Neural progenitor cell (in vitro differentiated cells): Measurements from ENCODE around the gene EIF3CL. TPM values are rescaled to one million over a fixed set of nuclear protein-coding genes. Genes with fewer than 3 reads are reported as not detected.
"Not testable (repeated sequence)": the region's sequence is repeated elsewhere in the genome, so short reads cannot be mapped to it uniquely, and the experiment has no call there.

Source experiments
- DNase-seq: peaks from one replicate; pipeline ENCODE4 v3.0.0-alpha.2; 2016; ENCODE audit warnings: low spot score
- H2AFZ ChIP-seq: fragments of 200-600 bp; sonication (generic); replicated peaks from 2 replicates; pipeline ENCODE4 v1.6.1; 2016; ENCODE audit warnings: antibody characterized with exemption
- H3F3A ChIP-seq: fragments of 200-600 bp; sonication (generic); 2 replicates; pipeline ENCODE4 v1.6.1; 2016; ENCODE audit warnings: antibody characterized with exemption, low read depth
- H3K27ac ChIP-seq: fragments of 200-600 bp; sonication (generic); 2 replicates; pipeline ENCODE4 v1.5.1; 2016; ENCODE audit warnings: mild to moderate bottlenecking
- H3K27me3 ChIP-seq: fragments of 200-600 bp; sonication (generic); 2 replicates; pipeline ENCODE4 v1.6.1; 2016; ENCODE audit warnings: mild to moderate bottlenecking, moderate library complexity
- H3K36me3 ChIP-seq: fragments of 200-600 bp; sonication (generic); 2 replicates; pipeline ENCODE4 v1.5.1; 2016
- H3K4me1 ChIP-seq: fragments of 200-600 bp; sonication (generic); 2 replicates; pipeline ENCODE4 v1.6.1; 2016; ENCODE audit warnings: mixed run types
- H3K4me2 ChIP-seq: fragments of 200-600 bp; sonication (generic); 2 replicates; pipeline ENCODE4 v1.6.1; 2016
- H3K4me3 ChIP-seq: fragments of 200-600 bp; sonication (generic); 2 replicates; pipeline ENCODE4 v1.5.1; 2016
- H3K79me2 ChIP-seq: fragments of 200-600 bp; sonication (generic); 2 replicates; pipeline ENCODE4 v1.6.1; 2016; ENCODE audit warnings: low read depth
- H3K9ac ChIP-seq: fragments of 200-600 bp; sonication (generic); 2 replicates; pipeline ENCODE4 v1.6.1; 2016
- H3K9me3 ChIP-seq: fragments of 200-600 bp; sonication (generic); 2 replicates; pipeline ENCODE4 v1.5.1; 2016; ENCODE audit warnings: low read depth
- H4K20me1 ChIP-seq: fragments of 200-600 bp; sonication (generic); 2 replicates; pipeline ENCODE4 v1.6.1; 2016; ENCODE audit warnings: low read depth
- H3K27ac Mint-ChIP-seq: 3 replicates; pipeline ENCODE4 v1.8.0; 2021; ENCODE audit warnings: mixed read lengths
- H3K27me3 Mint-ChIP-seq: 2 replicates; pipeline ENCODE4 v1.8.0; 2022; ENCODE audit warnings: low read depth, mild to moderate bottlenecking, inconsistent platforms, moderate library complexity, mixed read lengths; ENCODE audit not compliant: insufficient read depth
- H3K36me3 Mint-ChIP-seq: 3 replicates; pipeline ENCODE4 v1.8.0; 2021; ENCODE audit warnings: mixed read lengths
- H3K4me1 Mint-ChIP-seq: 3 replicates; pipeline ENCODE4 v1.8.0; 2021; ENCODE audit warnings: mixed read lengths
- H3K4me3 Mint-ChIP-seq: 3 replicates; pipeline ENCODE4 v1.8.0; 2021; ENCODE audit warnings: mild to moderate bottlenecking, moderate library complexity, mixed read lengths
- H3K9me3 Mint-ChIP-seq: 3 replicates; pipeline ENCODE4 v1.8.0; 2020; ENCODE audit warnings: mixed read lengths
- total RNA-seq: library from RNA; depleted of rRNA; stranded (reverse); fragments of >200 nt; gene quantifications from 2 replicates; pipeline ENCODE4 v1.2.3, GENCODE V29; 2015; ENCODE audit warnings: low replicate concordance

The EIF3CL gene
- total RNA-seq, 1 donor from 2014 or later, result 58.1 TPM

GRCh38 chr16:28421071-28421750 is 17.6 kb upstream of the EIF3CL start:
- H3K4me2 ChIP-seq, H3K4me1 Mint-ChIP-seq, H3F3A ChIP-seq, DNase-seq, H3K27ac Mint-ChIP-seq, H3K4me3 ChIP-seq, H3K4me1 ChIP-seq, H3K36me3 ChIP-seq, H4K20me1 ChIP-seq, H3K9me3 ChIP-seq, H3K27ac ChIP-seq, H3K9ac ChIP-seq, H3K27me3 ChIP-seq, H3K79me2 ChIP-seq, H3K36me3 Mint-ChIP-seq, H3K9me3 Mint-ChIP-seq, H3K4me3 Mint-ChIP-seq, H3K27me3 Mint-ChIP-seq, H2AFZ ChIP-seq: not testable (repeated sequence)

DNA sequence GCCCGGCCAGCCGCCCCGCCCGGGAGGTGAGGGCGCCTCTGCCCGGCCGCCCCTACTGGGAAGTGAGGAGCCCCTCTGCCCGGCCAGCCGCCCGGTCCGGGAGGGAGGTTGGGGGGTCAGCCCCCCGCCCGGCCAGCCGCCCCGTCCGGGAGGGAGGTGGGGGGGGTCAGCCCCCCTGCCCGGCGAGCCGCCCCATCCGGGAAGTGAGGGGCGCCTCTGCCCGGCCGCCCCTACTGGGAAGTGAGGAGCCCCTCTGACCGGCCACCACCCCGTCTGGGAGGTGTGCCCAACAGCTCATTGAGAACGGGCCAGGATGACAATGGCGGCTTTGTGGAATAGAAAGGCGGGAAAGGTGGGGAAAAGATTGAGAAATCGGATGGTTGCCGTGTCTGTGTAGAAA is 13.4 kb upstream of the EIF3CL start:
- H2AFZ ChIP-seq, H3K9ac ChIP-seq, H3K4me1 ChIP-seq, H3K36me3 Mint-ChIP-seq, H3K4me3 Mint-ChIP-seq, H3K79me2 ChIP-seq, H3K27me3 Mint-ChIP-seq, H3K27ac Mint-ChIP-seq, H3K9me3 Mint-ChIP-seq, H3K4me2 ChIP-seq, H4K20me1 ChIP-seq, H3K36me3 ChIP-seq, H3F3A ChIP-seq, H3K9me3 ChIP-seq, H3K4me1 Mint-ChIP-seq, H3K27ac ChIP-seq, H3K27me3 ChIP-seq, H3K4me3 ChIP-seq, DNase-seq: not testable (repeated sequence)

- H3K36me3 Mint-ChIP-seq, H4K20me1 ChIP-seq, H3K4me1 ChIP-seq, H3K9me3 Mint-ChIP-seq, H3K27ac ChIP-seq, H3K4me1 Mint-ChIP-seq, H3K27ac Mint-ChIP-seq, H2AFZ ChIP-seq, H3K9ac ChIP-seq, H3K4me3 Mint-ChIP-seq, H3K27me3 ChIP-seq, H3K36me3 ChIP-seq, H3K9me3 ChIP-seq, H3K79me2 ChIP-seq, H3K27me3 Mint-ChIP-seq, H3F3A ChIP-seq, H3K4me3 ChIP-seq, H3K4me2 ChIP-seq: not testable (repeated sequence)
- DNase-seq, result peak; percentile 0
These were observed 10.9 kb upstream of the EIF3CL start for GRCh38 chr16:28414530-28414929.

DNA sequence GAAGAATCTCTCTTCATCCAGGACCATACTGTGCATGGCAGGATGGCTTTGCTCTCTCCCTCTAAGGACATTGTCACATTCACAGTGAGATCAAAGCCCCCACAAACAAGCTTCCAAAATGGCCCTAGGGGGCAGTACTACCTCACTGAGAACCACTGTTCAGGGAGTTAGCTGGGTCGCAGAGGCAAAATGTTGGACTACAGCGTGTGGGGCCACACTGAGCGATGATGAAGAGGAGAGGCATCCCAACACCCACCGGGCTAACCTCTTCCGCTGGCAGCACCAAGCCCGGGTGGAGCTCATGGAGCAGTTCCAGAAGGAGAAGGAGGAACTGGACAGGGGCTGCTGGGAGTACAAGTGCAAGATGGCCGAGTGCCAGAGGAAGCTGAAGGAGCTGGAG is 9.9 kb upstream of the EIF3CL start:
- H3K9ac ChIP-seq, H3K4me3 Mint-ChIP-seq, H3K36me3 ChIP-seq, H3K4me1 ChIP-seq, H3K9me3 Mint-ChIP-seq, H3K4me1 Mint-ChIP-seq, H3K9me3 ChIP-seq, H3K27ac ChIP-seq, H3K4me2 ChIP-seq, H4K20me1 ChIP-seq, H3F3A ChIP-seq, H3K27me3 Mint-ChIP-seq, H3K4me3 ChIP-seq, H3K36me3 Mint-ChIP-seq, H3K27me3 ChIP-seq, H3K79me2 ChIP-seq, DNase-seq, H3K27ac Mint-ChIP-seq, H2AFZ ChIP-seq: not testable (repeated sequence)

DNA sequence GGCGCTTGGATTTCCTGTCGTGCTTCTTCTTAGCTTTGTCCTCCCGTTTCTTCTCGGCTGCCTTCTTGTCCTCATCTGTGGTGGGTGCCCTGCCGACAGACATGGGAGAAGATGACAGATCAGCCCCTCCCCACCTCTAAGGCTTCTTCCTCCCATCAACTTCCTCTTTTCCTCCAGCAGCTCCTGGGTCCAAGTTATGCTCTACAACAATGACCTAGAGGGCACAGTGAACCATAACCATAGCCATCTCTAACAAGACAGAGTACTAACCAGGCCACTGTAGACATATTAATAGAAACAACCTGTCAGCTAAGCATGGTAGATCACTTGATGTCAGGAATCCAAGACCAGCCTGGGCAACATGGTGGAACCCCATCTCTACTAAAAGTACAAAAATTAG is 11.6 kb downstream of the EIF3CL start:
- DNase-seq, H3K4me1 ChIP-seq, H4K20me1 ChIP-seq, H3K4me3 ChIP-seq, H3K9ac ChIP-seq, H3K4me2 ChIP-seq, H3K79me2 ChIP-seq, H3K9me3 ChIP-seq, H2AFZ ChIP-seq, H3K27ac ChIP-seq, H3F3A ChIP-seq, H3K36me3 ChIP-seq, H3K9me3 Mint-ChIP-seq, H3K27me3 Mint-ChIP-seq, H3K27me3 ChIP-seq, H3K4me3 Mint-ChIP-seq, H3K36me3 Mint-ChIP-seq, H3K27ac Mint-ChIP-seq, H3K4me1 Mint-ChIP-seq: not testable (repeated sequence)

GRCh38 chr16:28382177-28382867 is 21.3 kb downstream of the EIF3CL start:
- not testable (repeated sequence) for H3K9me3 ChIP-seq, H3K4me1 ChIP-seq, H3K27ac ChIP-seq, H3K36me3 Mint-ChIP-seq, H3K9me3 Mint-ChIP-seq, H3K79me2 ChIP-seq, H3K4me3 ChIP-seq, H3K36me3 ChIP-seq, H3K4me2 ChIP-seq, H3K9ac ChIP-seq, H3K27me3 Mint-ChIP-seq, H3K27me3 ChIP-seq, DNase-seq, H3F3A ChIP-seq, H2AFZ ChIP-seq, H3K4me3 Mint-ChIP-seq, H4K20me1 ChIP-seq, H3K27ac Mint-ChIP-seq, H3K4me1 Mint-ChIP-seq

DNA sequence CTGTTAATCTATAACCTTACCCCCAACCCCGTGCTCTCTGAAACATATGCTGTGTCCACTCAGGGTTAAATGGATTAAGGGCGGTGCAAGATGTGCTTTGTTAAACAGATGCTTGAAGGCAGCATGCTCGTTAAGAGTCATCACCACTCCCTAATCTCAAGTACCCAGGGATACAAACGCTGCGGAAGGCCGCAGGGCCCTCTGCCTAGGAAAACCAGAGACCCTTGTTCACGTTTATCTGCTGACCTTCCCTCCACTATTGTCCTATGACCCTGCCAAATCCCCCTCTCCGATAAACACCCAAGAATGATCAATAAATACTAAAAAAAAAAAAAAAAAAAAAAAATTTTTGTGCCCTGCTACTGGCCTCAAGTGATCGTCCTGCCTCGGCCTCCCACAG is 25.8 kb downstream of the EIF3CL start:
- H3K4me1 Mint-ChIP-seq, H3F3A ChIP-seq, H3K27me3 Mint-ChIP-seq, H3K27ac Mint-ChIP-seq, H3K9ac ChIP-seq, H3K36me3 ChIP-seq, H3K4me1 ChIP-seq, H4K20me1 ChIP-seq, H3K9me3 ChIP-seq, H3K4me2 ChIP-seq, DNase-seq, H3K36me3 Mint-ChIP-seq, H2AFZ ChIP-seq, H3K27ac ChIP-seq, H3K4me3 Mint-ChIP-seq, H3K9me3 Mint-ChIP-seq, H3K79me2 ChIP-seq, H3K4me3 ChIP-seq, H3K27me3 ChIP-seq: not testable (repeated sequence)

DNA sequence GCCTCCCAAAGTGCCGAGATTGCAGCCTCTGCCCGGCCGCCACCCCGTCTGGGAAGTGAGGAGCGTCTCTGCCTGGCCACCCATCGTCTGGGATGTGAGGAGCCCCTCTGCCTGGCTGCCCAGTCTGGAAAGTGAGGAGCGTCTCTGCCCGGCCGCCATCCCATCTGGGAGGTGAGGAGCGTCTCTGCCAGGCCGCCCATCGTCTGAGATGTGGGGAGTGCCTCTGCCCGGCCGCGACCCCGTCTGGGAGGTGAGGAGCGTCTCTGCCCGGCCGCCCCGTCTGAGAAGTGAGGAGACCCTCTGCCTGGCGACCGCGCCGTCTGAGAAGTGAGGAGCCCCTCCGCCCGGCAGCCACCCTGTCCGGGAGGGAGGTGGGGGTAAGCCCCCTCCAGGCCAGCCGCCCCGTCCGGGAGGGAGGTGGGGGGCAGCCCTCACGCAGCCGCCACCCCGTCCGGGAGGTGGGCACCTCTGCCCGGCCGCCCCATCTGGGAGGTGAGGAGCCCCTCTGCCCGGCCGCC is 26.5 kb downstream of the EIF3CL start:
- not testable (repeated sequence) for H3K27me3 ChIP-seq, H3K9me3 ChIP-seq, H3F3A ChIP-seq, H3K9me3 Mint-ChIP-seq, H3K4me3 ChIP-seq, H3K27me3 Mint-ChIP-seq, H3K36me3 ChIP-seq, H3K27ac Mint-ChIP-seq, H3K4me2 ChIP-seq, H3K27ac ChIP-seq, DNase-seq, H2AFZ ChIP-seq, H3K4me1 ChIP-seq, H4K20me1 ChIP-seq, H3K79me2 ChIP-seq, H3K4me1 Mint-ChIP-seq, H3K9ac ChIP-seq, H3K4me3 Mint-ChIP-seq, H3K36me3 Mint-ChIP-seq
